GM12878 (cell line): Measurements from ENCODE around the gene LCN1. TPM values are rescaled to one million over a fixed set of nuclear protein-coding genes. Genes with fewer than 3 reads are reported as not detected.

ENCODE experiments used
- ATAC-seq: fragments of 200-7000 bp; cut with Tn5 transposase; 3 replicates; pipeline ENCODE4 v1.9.1; 2020; ENCODE audit warnings: mild to moderate bottlenecking, moderate library complexity
- BruUV-seq: library from RNA; stranded (reverse); fragments of 400-500 nt; replicated peaks from 2 replicates; lab custom pipeline; 2021; lab: Mats Ljungman, UMichigan
- CTCF ChIA-PET: fragments of 300-600 bp; sonication (Branson Sonifier 250); formaldehyde crosslinking; extraction: SDS; loops from one replicate; lab custom pipeline; 2021; ENCODE audit warnings: inconsistent platforms; lab: Yijun Ruan, JAX
- POLR2A ChIA-PET: fragments of 350-600 bp; formaldehyde crosslinking; extraction: SDS; loops from one replicate; lab custom pipeline; 2021; ENCODE audit warnings: inconsistent platforms; lab: Charles Lee
- RAD21 ChIA-PET: fragments of 300-600 bp; sonication (Branson Sonifier 250); formaldehyde crosslinking; loops from one replicate; lab custom pipeline; 2023; ENCODE audit warnings: antibody characterized with exemption; ENCODE audit not compliant: unreplicated experiment; lab: Charles Lee
- SMC1A ChIA-PET: fragments of 300-600 bp; sonication (Branson Sonifier 250); formaldehyde crosslinking; loops from one replicate; lab custom pipeline; 2023; ENCODE audit not compliant: unreplicated experiment, uncharacterized antibody; lab: Charles Lee
- DNase-seq: peaks from one replicate; pipeline ENCODE4 v3.0.0-alpha.2; 2011; ENCODE audit warnings: low read depth, low spot score
- FAIRE-seq: peaks from 3 replicates; lab custom pipeline; 2011; peaks lifted over from hg19 to GRCh38; lab: Jason Lieb, UNC
- H2AFZ ChIP-seq: 2 replicates; pipeline ENCODE4 v1.6.0; 2011; ENCODE audit warnings: low read depth, low read length, control low read depth; ENCODE audit not compliant: control insufficient read depth
- H3K27ac ChIP-seq: 2 replicates; pipeline ENCODE4 v1.5.1; 2011; ENCODE audit warnings: control low read depth; ENCODE audit not compliant: control insufficient read depth, insufficient read depth
- H3K27me3 ChIP-seq, 2 experiments: replicated peaks in 1 of 2; 2 replicates each; pipeline versions ENCODE4 v1.6.0 to v1.6.1; 2011; ENCODE audit warnings: low read length in 1 of 2; ENCODE audit not compliant: control insufficient read depth in 2 of 2, insufficient read depth in 2 of 2
- H3K36me3 ChIP-seq, 2 experiments: 2 replicates each; pipeline ENCODE4 v1.5.1; 2011; ENCODE audit warnings: low read length in 1 of 2; ENCODE audit not compliant: control insufficient read depth in 2 of 2, insufficient read depth in 2 of 2
- H3K4me1 ChIP-seq: 2 replicates; pipeline ENCODE4 v1.6.1; 2011; ENCODE audit warnings: mild to moderate bottlenecking, low read length, moderate library complexity, mixed read lengths; ENCODE audit not compliant: control insufficient read depth, insufficient read depth
- H3K4me2 ChIP-seq: 2 replicates; pipeline ENCODE4 v1.6.0; 2011; ENCODE audit warnings: control low read depth; ENCODE audit not compliant: control insufficient read depth, insufficient read depth
- H3K4me3 ChIP-seq: fragments of 200-600 bp; sonication (generic); 2 replicates; pipeline ENCODE4 v1.5.1; 2016
- H3K79me2 ChIP-seq: 2 replicates; pipeline ENCODE4 v1.6.0; 2011; ENCODE audit warnings: low read length; ENCODE audit not compliant: control insufficient read depth, insufficient read depth
- H3K9ac ChIP-seq: 2 replicates; pipeline ENCODE4 v1.8.0; 2011; ENCODE audit warnings: low read length, control low read depth, mixed read lengths; ENCODE audit not compliant: control insufficient read depth, insufficient read depth
- H3K9me3 ChIP-seq: replicated peaks from 3 replicates; pipeline ENCODE4 v1.5.1; 2011; ENCODE audit warnings: mild to moderate bottlenecking, low read length; ENCODE audit not compliant: control insufficient read depth, insufficient read depth
- H4K20me1 ChIP-seq: 2 replicates; pipeline ENCODE4 v1.6.0; 2011; ENCODE audit not compliant: control insufficient read depth, insufficient read depth
- BMI1 ChIP-seq: fragments of 450-650 bp; IDR thresholded peaks from 2 replicates; pipeline ENCODE4 v1.6.1; 2016; ENCODE audit warnings: mild to moderate bottlenecking, moderate library complexity, borderline replicate concordance
- DPF2 ChIP-seq: fragments of 450-650 bp; IDR thresholded peaks from 2 replicates; pipeline ENCODE4 v1.6.1; 2017; ENCODE audit warnings: mild to moderate bottlenecking
- HDGF ChIP-seq: fragments of 450-650 bp; IDR thresholded peaks from 2 replicates; pipeline ENCODE4 v1.6.1; 2016; ENCODE audit warnings: antibody characterized with exemption
- RUNX3 ChIP-seq: IDR thresholded peaks from 2 replicates; pipeline ENCODE4 v1.6.1; 2012; ENCODE audit warnings: low read length, inconsistent platforms
- SUPT20H ChIP-seq: IDR thresholded peaks from 2 replicates; pipeline ENCODE4 v1.6.1; 2011; ENCODE audit warnings: low read depth, mild to moderate bottlenecking, low read length, moderate library complexity, borderline replicate concordance; ENCODE audit not compliant: control insufficient read depth
- WGBS: methylation state at CpG from one replicate; pipeline ENCODE4 v1.1.6; 2016; ENCODE audit warnings: low lambda C conversion rate; ENCODE audit not compliant: insufficient replicate concordance, insufficient coverage; ENCODE audit errors: missing lambda C conversion rate; 5-methylcytosine and 5-hydroxymethylcytosine counted together
- in situ Hi-C: fragments of 300-500 bp; cut with MboI; formaldehyde crosslinking; loops from 9 replicates; pipeline ENCODE4 v1.14.3; 2018; ENCODE audit warnings: mixed read lengths
- intact Hi-C: fragments of 100-400 bp; cut with micrococcal nuclease; formaldehyde crosslinking; loops from one replicate; pipeline ENCODE4 v1.14.2; 2022; ENCODE audit not compliant: unreplicated experiment
- polyA plus RNA-seq, 11 experiments: library from polyadenylated mRNA; depleted of rRNA in 4 of 11; unstranded in 6 of 11; stranded (reverse) in 5 of 11; fragments of >200 nt; fragmentation: Nextera tagmentation in 4 of 11; fragmentation: Illumina TruSeq in 1 of 11; extraction: Ambion mirVana in 4 of 11; extraction: Trizol in 1 of 11; gene quantifications; 1 replicate in 1 of 11; 2 replicates in 10 of 11; pipeline versions ENCODE4 v1.2.1 to v1.2.3, GENCODE V29; 2011 to 2016; ENCODE audit warnings: inconsistent platforms in 2 of 11, missing spikeins in 2 of 11, low read depth in 1 of 11
- total RNA-seq, 4 experiments: library from RNA; depleted of rRNA in 3 of 4; stranded (reverse); fragments of >200 nt in 3 of 4; fragmentation: Illumina TruSeq in 1 of 4; extraction: Trizol in 1 of 4; gene quantifications; 2 replicates each; pipeline versions ENCODE4 v1.2.1 to v1.2.3, GENCODE V29; 2013 to 2021
- TF ChIP-seq, protein P1 (sequence below), 3 experiments: IDR thresholded peaks in 2 of 3; conservative IDR thresholded peaks in 1 of 3; 2 replicates each; pipeline ENCODE4 v1.5.1; 2011; ENCODE audit warnings: low read depth in 3 of 3, low read length in 3 of 3, mild to moderate bottlenecking in 3 of 3, control low read depth in 2 of 3, moderate library complexity in 2 of 3, inconsistent platforms in 1 of 3, mixed read lengths in 1 of 3; ENCODE audit not compliant: control insufficient read depth in 2 of 3, insufficient read depth in 1 of 3; ENCODE audit errors: extremely low read depth in 1 of 3
- TF ChIP-seq, protein P2 (sequence below): IDR thresholded peaks from 2 replicates; pipeline ENCODE4 v1.6.1; 2012; ENCODE audit warnings: improper control_type of control experiment, low read depth, low read length; ENCODE audit not compliant: insufficient replicate concordance

The LCN1 gene
- total and polyA plus RNA-seq, 10 of the 15 experiments (the other 5 are each of a cell fraction or from before 2014, with no cell fraction given): not detected

DNA sequence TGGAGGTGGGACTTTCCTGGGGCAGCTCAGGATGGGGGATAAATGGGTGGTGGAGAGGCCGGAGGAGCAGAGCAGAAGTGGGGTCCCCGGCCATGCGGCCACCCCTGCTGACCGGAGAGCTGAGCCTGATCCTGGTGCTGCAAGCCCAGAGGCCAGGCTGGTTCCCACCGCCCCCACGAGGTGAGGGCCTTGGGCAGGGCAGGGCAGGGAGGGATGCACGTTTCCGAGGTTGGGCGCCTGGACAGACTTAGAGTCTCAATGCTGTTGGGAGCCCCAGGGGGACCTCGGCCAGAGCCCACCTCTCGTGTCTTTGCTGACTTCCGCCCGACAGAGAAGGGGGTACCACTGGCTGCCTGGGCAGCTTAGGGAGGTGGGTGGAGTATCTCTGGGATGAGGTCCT is 30.2 kb downstream of the LCN1 start:
- TF ChIP-seq BMI1 (no peak), SUPT20H (no peak), RUNX3 (no peak), HDGF (no peak), DPF2 (no peak)
- TF ChIP-seq, protein P1, sequence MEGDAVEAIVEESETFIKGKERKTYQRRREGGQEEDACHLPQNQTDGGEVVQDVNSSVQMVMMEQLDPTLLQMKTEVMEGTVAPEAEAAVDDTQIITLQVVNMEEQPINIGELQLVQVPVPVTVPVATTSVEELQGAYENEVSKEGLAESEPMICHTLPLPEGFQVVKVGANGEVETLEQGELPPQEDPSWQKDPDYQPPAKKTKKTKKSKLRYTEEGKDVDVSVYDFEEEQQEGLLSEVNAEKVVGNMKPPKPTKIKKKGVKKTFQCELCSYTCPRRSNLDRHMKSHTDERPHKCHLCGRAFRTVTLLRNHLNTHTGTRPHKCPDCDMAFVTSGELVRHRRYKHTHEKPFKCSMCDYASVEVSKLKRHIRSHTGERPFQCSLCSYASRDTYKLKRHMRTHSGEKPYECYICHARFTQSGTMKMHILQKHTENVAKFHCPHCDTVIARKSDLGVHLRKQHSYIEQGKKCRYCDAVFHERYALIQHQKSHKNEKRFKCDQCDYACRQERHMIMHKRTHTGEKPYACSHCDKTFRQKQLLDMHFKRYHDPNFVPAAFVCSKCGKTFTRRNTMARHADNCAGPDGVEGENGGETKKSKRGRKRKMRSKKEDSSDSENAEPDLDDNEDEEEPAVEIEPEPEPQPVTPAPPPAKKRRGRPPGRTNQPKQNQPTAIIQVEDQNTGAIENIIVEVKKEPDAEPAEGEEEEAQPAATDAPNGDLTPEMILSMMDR (IDR thresholded peaks at IDR 0.05 in 2 of 3, conservative IDR thresholded peaks at IDR 0.05 in 1 of 3; ENCODE audit: control insufficient read depth in 2 of 3, extremely low read depth in 1 of 3, insufficient read depth in 1 of 3, low read depth in 3 of 3, low read length in 3 of 3): no peak
- TF ChIP-seq, protein P2, sequence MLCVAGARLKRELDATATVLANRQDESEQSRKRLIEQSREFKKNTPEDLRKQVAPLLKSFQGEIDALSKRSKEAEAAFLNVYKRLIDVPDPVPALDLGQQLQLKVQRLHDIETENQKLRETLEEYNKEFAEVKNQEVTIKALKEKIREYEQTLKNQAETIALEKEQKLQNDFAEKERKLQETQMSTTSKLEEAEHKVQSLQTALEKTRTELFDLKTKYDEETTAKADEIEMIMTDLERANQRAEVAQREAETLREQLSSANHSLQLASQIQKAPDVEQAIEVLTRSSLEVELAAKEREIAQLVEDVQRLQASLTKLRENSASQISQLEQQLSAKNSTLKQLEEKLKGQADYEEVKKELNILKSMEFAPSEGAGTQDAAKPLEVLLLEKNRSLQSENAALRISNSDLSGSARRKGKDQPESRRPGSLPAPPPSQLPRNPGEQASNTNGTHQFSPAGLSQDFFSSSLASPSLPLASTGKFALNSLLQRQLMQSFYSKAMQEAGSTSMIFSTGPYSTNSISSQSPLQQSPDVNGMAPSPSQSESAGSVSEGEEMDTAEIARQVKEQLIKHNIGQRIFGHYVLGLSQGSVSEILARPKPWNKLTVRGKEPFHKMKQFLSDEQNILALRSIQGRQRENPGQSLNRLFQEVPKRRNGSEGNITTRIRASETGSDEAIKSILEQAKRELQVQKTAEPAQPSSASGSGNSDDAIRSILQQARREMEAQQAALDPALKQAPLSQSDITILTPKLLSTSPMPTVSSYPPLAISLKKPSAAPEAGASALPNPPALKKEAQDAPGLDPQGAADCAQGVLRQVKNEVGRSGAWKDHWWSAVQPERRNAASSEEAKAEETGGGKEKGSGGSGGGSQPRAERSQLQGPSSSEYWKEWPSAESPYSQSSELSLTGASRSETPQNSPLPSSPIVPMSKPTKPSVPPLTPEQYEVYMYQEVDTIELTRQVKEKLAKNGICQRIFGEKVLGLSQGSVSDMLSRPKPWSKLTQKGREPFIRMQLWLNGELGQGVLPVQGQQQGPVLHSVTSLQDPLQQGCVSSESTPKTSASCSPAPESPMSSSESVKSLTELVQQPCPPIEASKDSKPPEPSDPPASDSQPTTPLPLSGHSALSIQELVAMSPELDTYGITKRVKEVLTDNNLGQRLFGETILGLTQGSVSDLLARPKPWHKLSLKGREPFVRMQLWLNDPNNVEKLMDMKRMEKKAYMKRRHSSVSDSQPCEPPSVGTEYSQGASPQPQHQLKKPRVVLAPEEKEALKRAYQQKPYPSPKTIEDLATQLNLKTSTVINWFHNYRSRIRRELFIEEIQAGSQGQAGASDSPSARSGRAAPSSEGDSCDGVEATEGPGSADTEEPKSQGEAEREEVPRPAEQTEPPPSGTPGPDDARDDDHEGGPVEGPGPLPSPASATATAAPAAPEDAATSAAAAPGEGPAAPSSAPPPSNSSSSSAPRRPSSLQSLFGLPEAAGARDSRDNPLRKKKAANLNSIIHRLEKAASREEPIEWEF: no peak
- Histone ChIP-seq H3K79me2 (no peaks in the 10 kb centered on the region), H3K9me3 (no peaks in the 10 kb centered on the region), H3K9ac (no peak overlapping the region), H3K27me3 (no peaks in the 10 kb centered on the region), H3K4me1 (no peaks in the 10 kb centered on the region), H3K4me2 (no peak overlapping the region), H2AFZ (no peak overlapping the region), H4K20me1 (no peaks in the 10 kb centered on the region), H3K27ac (no peak overlapping the region), H3K36me3 (no peaks in the 10 kb centered on the region), H3K4me3 (no peak overlapping the region)
- ATAC-seq: no peak
- no peak for FAIRE-seq
- in situ Hi-C loops: no loop called here
- 42% methylated on average over 12 of the region's 13 CpGs for WGBS
- POLR2A ChIA-PET: no interaction called here
- intact Hi-C loops: no loop called here
- no peak for DNase-seq
- SMC1A ChIA-PET: no interaction called here
- BruUV-seq: no TSS peak
- RAD21 ChIA-PET: no interaction called here
- CTCF ChIA-PET: no interaction called here
